Transverse colon (tissue), 4 donors: Measurements from ENCODE around the gene SRRM5. TPM values are rescaled to one million over a fixed set of nuclear protein-coding genes. Genes with fewer than 3 reads are reported as not detected.
A peak's percentile ranks its signal among the peaks of the same experiment; 100 is the strongest.

Source experiments
- DNase-seq: peaks from one replicate; pipeline ENCODE4 v3.0.0-alpha.2; 2019
- H3K27ac ChIP-seq, 4 donors: fragments of 200-600 bp; sonication (generic); 2 replicates each; pipeline ENCODE4 v1.5.1; 2016 to 2018; ENCODE audit warnings: inconsistent platforms in 4 of 4
- H3K27me3 ChIP-seq: fragments of 200-600 bp; sonication (generic); 2 replicates; pipeline ENCODE4 v1.5.1; 2017; ENCODE audit warnings: inconsistent platforms
- H3K36me3 ChIP-seq, 4 donors: fragments of 200-600 bp; sonication (generic); 2 replicates each; pipeline ENCODE4 v1.5.1; 2017 to 2019; ENCODE audit warnings: inconsistent platforms in 4 of 4
- H3K4me1 ChIP-seq, 4 donors: fragments of 200-600 bp; sonication (generic); 2 replicates each; pipeline ENCODE4 v1.5.1; 2017 to 2020; ENCODE audit warnings: inconsistent platforms in 4 of 4
- H3K4me3 ChIP-seq, 4 donors: fragments of 200-600 bp; sonication (generic); 1 replicate in 1 of 4; 2 replicates in 3 of 4; pipeline versions ENCODE4 v1.5.1 to v1.6.1; 2017 to 2019; ENCODE audit warnings: inconsistent platforms in 4 of 4
- H3K9me3 ChIP-seq, 2 donors: fragments of 200-600 bp; sonication (generic); 2 replicates each; pipeline ENCODE4 v1.5.1; 2017 to 2019; ENCODE audit warnings: inconsistent platforms in 2 of 2
- CTCF ChIP-seq, 5 experiments: fragments of 200-600 bp in 3 of 5; fragments of 450-650 bp in 2 of 5; sonication (generic) in 3 of 5; IDR thresholded peaks; 1 replicate in 2 of 5; 2 replicates in 3 of 5; pipeline ENCODE4 v1.5.1; 2016 to 2017; ENCODE audit warnings: antibody characterized with exemption in 5 of 5, inconsistent platforms in 3 of 5, mild to moderate bottlenecking in 2 of 5, moderate library complexity in 1 of 5
- EP300 ChIP-seq: sonication (generic); formaldehyde crosslinking; IDR thresholded peaks from one replicate; pipeline ENCODE4 v1.6.1; 2017; ENCODE audit warnings: antibody characterized with exemption, low read depth
- POLR2A ChIP-seq: fragments of 450-650 bp; IDR thresholded peaks from one replicate; pipeline ENCODE4 v1.6.1; 2016; ENCODE audit warnings: antibody characterized with exemption, mild to moderate bottlenecking, moderate library complexity
- POLR2AphosphoS5 ChIP-seq, 3 donors: sonication (generic); formaldehyde crosslinking; IDR thresholded peaks; one replicate each; pipeline ENCODE4 v1.6.1; 2016; ENCODE audit warnings: antibody characterized with exemption in 3 of 3
- WGBS, 2 donors: methylation state at CpG; one replicate each; pipeline ENCODE4 v1.1.5; 2018; ENCODE audit warnings: low coverage in 1 of 2; 5-methylcytosine and 5-hydroxymethylcytosine counted together
- in situ Hi-C, 4 donors: fragments of 200-750 bp; cut with MboI; loops; one replicate each; pipeline versions ENCODE4 v1.15.0 to v1.15.1; 2017; ENCODE audit warnings: low sequenced_read_pairs in 3 of 4, low pct_ligation_motif_present in 1 of 4, low pct_unique_long_range_greater_than_20kb in 1 of 4
- intact Hi-C: fragments of 100-400 bp; cut with DNase I; formaldehyde crosslinking; loops from one replicate; pipeline ENCODE4 v1.15.1; 2023; ENCODE audit warnings: low total_unique reads
- total RNA-seq, 4 donors: library from RNA; depleted of rRNA; stranded (reverse); fragments of >200 nt; gene quantifications; one replicate each; pipeline ENCODE4 v1.1.0, GENCODE V29; 2016

Gene SRRM5, protein sequence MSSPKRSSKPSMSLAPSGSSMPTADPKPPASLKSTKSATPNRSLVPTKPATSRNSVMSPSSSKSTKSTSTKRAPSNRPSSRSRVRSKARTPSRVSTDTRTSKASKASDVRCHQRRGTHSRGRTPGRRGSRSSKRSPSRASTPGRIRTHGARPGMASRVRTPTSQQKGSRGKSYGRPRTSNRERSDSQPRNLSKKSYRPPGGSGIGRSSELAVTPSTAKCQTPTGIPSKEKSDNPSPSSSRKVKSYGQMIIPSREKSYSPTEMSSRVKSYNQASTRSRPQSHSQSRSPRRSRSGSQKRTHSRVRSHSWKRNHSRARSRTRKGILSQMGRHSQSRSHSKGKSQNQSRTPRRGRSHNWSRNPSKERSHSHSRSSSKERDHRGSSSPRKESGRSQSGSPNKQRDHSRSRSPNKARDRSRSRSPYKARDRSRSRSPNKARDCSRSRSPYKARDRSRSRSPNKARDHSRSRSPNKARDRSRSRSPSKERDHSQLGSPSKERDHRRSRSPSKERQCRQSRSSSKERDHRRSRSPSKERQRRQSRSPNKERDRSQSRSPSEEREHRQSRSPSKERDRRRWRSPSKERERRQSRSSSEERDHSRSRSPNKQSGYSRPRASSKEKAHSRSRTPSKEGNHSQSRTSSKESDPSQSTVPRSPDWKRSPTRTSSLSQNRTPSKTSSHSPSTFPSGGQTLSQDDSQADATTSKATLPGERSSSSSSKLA
- 1 to 10 TPM in 1 of 4 donors, under 1 TPM in 2, not detected in 1; 0.14 to 2.2 (median 0.64) TPM for total RNA-seq

DNA sequence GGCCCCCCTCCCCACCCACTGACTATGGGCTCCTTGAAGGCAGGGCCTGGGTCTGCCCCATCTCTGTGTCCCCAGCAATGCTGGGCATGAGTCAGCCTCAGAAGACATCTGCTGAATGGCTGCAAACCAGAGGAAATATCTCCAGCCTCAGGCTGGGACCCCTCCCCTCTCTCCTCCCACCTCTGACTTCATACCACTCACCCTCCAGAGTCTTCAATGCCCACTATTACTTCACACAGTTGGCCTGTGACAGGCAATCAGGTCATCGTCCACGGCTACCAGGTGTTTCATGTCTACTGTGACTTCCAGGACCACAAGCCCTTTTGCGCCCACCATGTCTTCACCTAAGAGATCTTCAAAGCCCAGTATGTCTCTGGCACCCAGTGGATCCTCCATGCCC lies at the start of gene SRRM5:
Gene SRRM5 (plus strand): TSS at position 301 of the 400 bp plus-strand sequence. CDS start 34 bp downstream, at position 335.
- Histone ChIP-seq H3K4me1 (no peaks in the 10 kb centered on the region), H3K9me3 (no peaks in the 10 kb centered on the region), H3K27me3 (no peaks in the 10 kb centered on the region), H3K27ac (no peak within 1 kb of the TSS), H3K36me3 (no peaks in the 10 kb centered on the region), H3K4me3 (no peak within 1 kb of the TSS)
- no peak for TF ChIP-seq POLR2A
- TF ChIP-seq EP300: no peak
- no peak for TF ChIP-seq POLR2AphosphoS5 (IDR thresholded peaks at IDR 0.05)
- TF ChIP-seq CTCF (IDR thresholded peaks at IDR 0.05): no peak
- 96 to 100% methylated on average over 3 of the region's 3 CpGs for WGBS, 2 donors
- no peak for DNase-seq
- in situ Hi-C loops (no loop called here), intact Hi-C loops (no loop called here)

- intact Hi-C loops: loop anchor here (10.0 kb wide), 1 partner anchor 93 kb away; no protein-coding TSS in a partner anchor
- H3K27ac ChIP-seq: peak overlapping the region; percentile 55 to 68 (median 66)
These were observed 49.6 kb upstream of the SRRM5 start for GRCh38 chr19:43562226-43562697.

GRCh38 chr19:43562698-43563241 lies 49.1 kb upstream of the SRRM5 start:
- Histone ChIP-seq H3K4me3 (no peak overlapping the region), H3K4me1 (peaks cover 0 to 13% (median 7%) of the 10 kb centered on the region in 4 donors), H3K27ac (peak overlapping the region; percentile 59 to 68 (median 66)), H3K36me3 (no peaks in the 10 kb centered on the region), H3K9me3 (no peaks in the 10 kb centered on the region), H3K27me3 (no peaks in the 10 kb centered on the region)
- WGBS, 2 donors: 54% methylated on average over 14 of the region's 14 CpGs; no CpG with 5 or more reads in 1 of the 2 donors
- TF ChIP-seq POLR2AphosphoS5 (IDR thresholded peaks at IDR 0.05) (peak in 1 of 3 donors; percentile 33), CTCF (IDR thresholded peaks at IDR 0.05) (no peak), POLR2A (no peak), EP300 (no peak)
- in situ Hi-C loops (no loop called here), intact Hi-C loops (loop anchor here (10.0 kb wide), 1 partner anchor 92 kb away; no protein-coding TSS in a partner anchor)
- DNase-seq: peak; percentile 73

More at GRCh38 chr19:43562226-43562697, 49.6 kb upstream of the SRRM5 start:
- in situ Hi-C loops: no loop called here
- no peaks in the 10 kb centered on the region for H3K9me3 ChIP-seq
- DNase-seq: no peak
- H3K27me3 ChIP-seq: no peaks in the 10 kb centered on the region
- WGBS, 2 donors: 85% methylated on average over 6 of the region's 6 CpGs; no CpG with 5 or more reads in 1 of the 2 donors
- H3K36me3 ChIP-seq: no peaks in the 10 kb centered on the region
- no peak overlapping the region for H3K4me3 ChIP-seq
- TF ChIP-seq POLR2A (no peak), CTCF (IDR thresholded peaks at IDR 0.05) (no peak), EP300 (no peak), POLR2AphosphoS5 (IDR thresholded peaks at IDR 0.05) (no peak)
- H3K4me1 ChIP-seq: peaks cover 0 to 13% (median 7%) of the 10 kb centered on the region in 4 donors
